ENCODE data around the gene STARD3. TPM values are rescaled to one million over a fixed set of nuclear protein-coding genes. Genes with fewer than 3 reads are reported as not detected.

The STARD3 gene
- total and polyA plus RNA-seq, 9 of the 15 experiments (the other 6 are each of a cell fraction or from before 2014, with no cell fraction given), result 0.63 to 87.0 (median 46.0) TPM

GRCh38 chr17:39636927-39637736 is at the start of gene STARD3 (continued):
- TF ChIP-seq HINFP (tag; conservative IDR thresholded peaks at IDR 0.05; ENCODE audit: low read depth) (no peak), RBM22 (IDR thresholded peaks at IDR 0.05; ENCODE audit: low read depth, low read length, poor library complexity, severe bottlenecking) (peak; percentile 81), ESRRB (CRISPR knock-in tag; IDR thresholded peaks at IDR 0.05; ENCODE audit: borderline replicate concordance) (no peak), MYC (IDR thresholded peaks at IDR 0.05; ENCODE audit: low read depth, low read length) (peak; percentile 65; the same call in 1 of the 2 replicates), MYC (CRISPR knock-in tag; IDR thresholded peaks at IDR 0.05; ENCODE audit: borderline replicate concordance, low read depth) (no peak; the same call in 1 of the 2 replicates), C11orf30 (IDR thresholded peaks at IDR 0.05; ENCODE audit: low read depth) (peak; percentile 96), NR2C2 (CRISPR knock-in tag; IDR thresholded peaks at IDR 0.05) (no peak), NR2C2 (tag; IDR thresholded peaks at IDR 0.05) (peak; percentile 80), MLLT1 (IDR thresholded peaks at IDR 0.05) (no peak), RCOR1 (IDR thresholded peaks at IDR 0.05; ENCODE audit: borderline replicate concordance in 1 of 2, low read depth in 2 of 2, low read length in 2 of 2) (no peak), KLF6 (CRISPR knock-in tag; IDR thresholded peaks at IDR 0.05; ENCODE audit: borderline replicate concordance) (no peak), HLTF (IDR thresholded peaks at IDR 0.05) (no peak; the same call in 1 of the 2 replicates), LARP7 (IDR thresholded peaks at IDR 0.05) (no peak), CCNT2 (IDR thresholded peaks at IDR 0.05; ENCODE audit: borderline replicate concordance, extremely low read depth, insufficient read length, low read depth, low read length) (peak; percentile 66), OTX1 (CRISPR knock-in tag; IDR thresholded peaks at IDR 0.05) (no peak)
- TF ChIP-seq, protein P1, sequence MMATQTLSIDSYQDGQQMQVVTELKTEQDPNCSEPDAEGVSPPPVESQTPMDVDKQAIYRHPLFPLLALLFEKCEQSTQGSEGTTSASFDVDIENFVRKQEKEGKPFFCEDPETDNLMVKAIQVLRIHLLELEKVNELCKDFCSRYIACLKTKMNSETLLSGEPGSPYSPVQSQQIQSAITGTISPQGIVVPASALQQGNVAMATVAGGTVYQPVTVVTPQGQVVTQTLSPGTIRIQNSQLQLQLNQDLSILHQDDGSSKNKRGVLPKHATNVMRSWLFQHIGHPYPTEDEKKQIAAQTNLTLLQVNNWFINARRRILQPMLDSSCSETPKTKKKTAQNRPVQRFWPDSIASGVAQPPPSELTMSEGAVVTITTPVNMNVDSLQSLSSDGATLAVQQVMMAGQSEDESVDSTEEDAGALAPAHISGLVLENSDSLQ (IDR thresholded peaks at IDR 0.05), result no peak
- TF ChIP-seq, protein P2, sequence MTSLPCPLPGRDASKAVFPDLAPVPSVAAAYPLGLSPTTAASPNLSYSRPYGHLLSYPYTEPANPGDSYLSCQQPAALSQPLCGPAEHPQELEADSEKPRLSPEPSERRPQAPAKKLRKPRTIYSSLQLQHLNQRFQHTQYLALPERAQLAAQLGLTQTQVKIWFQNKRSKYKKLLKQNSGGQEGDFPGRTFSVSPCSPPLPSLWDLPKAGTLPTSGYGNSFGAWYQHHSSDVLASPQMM (CRISPR knock-in tag; IDR thresholded peaks at IDR 0.05), result no peak
